ENCODE measurements around the gene TBC1D22A.

The TBC1D22A gene

DNA sequence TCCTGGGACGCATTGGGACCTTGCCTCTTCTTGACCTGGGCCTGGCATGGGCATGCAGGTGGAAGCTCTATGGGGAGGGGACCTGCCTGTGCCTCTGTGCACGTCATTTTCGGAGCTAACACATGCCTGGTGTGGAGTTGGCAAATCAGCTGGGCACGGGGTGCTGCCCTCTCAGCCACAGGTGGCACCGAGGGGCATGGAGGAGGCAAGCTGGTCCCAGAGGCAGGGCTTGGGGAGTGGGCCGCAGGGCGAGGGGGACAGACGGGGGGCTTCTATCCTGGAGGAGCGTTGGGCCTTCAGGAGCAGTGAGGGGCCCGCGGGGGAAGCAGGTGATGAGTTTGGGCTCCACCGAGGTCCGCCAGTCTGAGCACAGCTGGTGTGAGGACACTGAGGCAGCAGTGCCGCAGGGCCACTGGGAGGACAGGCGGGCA lies 362.0 kb downstream of the TBC1D22A start:
- no peak for DNase-seq (ENCODE audit: extremely low spot score)
- TF ChIP-seq, protein P1, sequence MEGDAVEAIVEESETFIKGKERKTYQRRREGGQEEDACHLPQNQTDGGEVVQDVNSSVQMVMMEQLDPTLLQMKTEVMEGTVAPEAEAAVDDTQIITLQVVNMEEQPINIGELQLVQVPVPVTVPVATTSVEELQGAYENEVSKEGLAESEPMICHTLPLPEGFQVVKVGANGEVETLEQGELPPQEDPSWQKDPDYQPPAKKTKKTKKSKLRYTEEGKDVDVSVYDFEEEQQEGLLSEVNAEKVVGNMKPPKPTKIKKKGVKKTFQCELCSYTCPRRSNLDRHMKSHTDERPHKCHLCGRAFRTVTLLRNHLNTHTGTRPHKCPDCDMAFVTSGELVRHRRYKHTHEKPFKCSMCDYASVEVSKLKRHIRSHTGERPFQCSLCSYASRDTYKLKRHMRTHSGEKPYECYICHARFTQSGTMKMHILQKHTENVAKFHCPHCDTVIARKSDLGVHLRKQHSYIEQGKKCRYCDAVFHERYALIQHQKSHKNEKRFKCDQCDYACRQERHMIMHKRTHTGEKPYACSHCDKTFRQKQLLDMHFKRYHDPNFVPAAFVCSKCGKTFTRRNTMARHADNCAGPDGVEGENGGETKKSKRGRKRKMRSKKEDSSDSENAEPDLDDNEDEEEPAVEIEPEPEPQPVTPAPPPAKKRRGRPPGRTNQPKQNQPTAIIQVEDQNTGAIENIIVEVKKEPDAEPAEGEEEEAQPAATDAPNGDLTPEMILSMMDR (IDR thresholded peaks at IDR 0.05; ENCODE audit: control extremely low read depth, extremely low read depth, low read depth, missing control alignments), result no peak
- POLR2A ChIA-PET, result no interaction called here
- CTCF ChIA-PET, result no interaction called here

DNA sequence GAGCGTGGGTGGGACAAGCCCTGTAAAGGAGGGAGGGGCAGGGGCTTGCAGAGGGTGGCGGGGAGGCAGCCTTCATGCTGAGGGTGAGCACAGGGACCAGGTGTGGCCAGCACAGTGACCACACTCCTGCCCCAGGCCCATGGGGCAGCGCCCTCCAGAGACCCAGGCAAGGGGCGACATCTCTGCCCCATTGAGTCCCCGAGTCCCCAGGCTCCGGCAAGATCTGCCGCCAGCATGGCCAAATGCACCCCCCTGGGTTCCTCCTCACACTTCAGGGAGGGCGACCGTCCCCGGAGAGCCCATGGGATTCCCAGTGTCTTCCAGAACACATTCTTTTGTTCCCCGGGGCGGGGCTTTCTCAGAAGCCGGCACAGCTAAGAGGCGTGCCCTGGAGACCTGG lies 362.5 kb downstream of the TBC1D22A start:
- TF ChIP-seq, protein P1 (IDR thresholded peaks at IDR 0.05; ENCODE audit: control extremely low read depth, extremely low read depth, low read depth, missing control alignments), result no peak
- ChIA-PET CTCF (no interaction called here), POLR2A (no interaction called here)
- no peak for DNase-seq (ENCODE audit: extremely low spot score)

GRCh38 chr22:47125603-47126002 lies 363.2 kb downstream of the TBC1D22A start:
- POLR2A ChIA-PET, result no interaction called here
- CTCF ChIA-PET, result no interaction called here
- DNase-seq (ENCODE audit: extremely low spot score), result no peak
- TF ChIP-seq, protein P1 (IDR thresholded peaks at IDR 0.05; ENCODE audit: control extremely low read depth, extremely low read depth, low read depth, missing control alignments), result no peak

DNA sequence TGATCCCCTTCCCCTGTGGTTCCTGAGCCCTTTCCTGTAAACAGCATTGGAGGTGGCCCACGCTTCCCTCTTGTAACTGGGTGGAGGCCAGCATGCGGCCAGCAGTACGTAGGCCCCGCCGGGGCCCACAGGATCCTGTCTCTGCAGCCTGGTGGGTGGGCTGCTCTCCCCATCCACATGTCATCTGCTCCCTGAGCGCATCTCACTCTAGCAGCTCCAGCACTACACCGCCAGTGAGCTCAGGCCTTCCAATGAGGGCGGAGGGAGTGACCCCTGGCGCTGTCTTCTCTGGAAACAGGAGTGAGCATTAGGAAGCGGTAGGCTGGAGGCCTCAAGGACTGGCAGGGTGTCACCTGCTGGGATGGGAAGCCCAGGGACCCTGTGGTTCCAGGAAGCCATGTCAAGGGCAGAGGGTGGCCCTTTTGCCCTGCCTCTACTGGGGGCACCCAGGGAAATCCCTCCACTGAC lies 363.9 kb downstream of the TBC1D22A start:
- CTCF ChIA-PET, result no interaction called here
- no peak for DNase-seq (ENCODE audit: extremely low spot score)
- TF ChIP-seq, protein P1 (IDR thresholded peaks at IDR 0.05; ENCODE audit: control extremely low read depth, extremely low read depth, low read depth, missing control alignments), result no peak
- POLR2A ChIA-PET, result no interaction called here

DNA sequence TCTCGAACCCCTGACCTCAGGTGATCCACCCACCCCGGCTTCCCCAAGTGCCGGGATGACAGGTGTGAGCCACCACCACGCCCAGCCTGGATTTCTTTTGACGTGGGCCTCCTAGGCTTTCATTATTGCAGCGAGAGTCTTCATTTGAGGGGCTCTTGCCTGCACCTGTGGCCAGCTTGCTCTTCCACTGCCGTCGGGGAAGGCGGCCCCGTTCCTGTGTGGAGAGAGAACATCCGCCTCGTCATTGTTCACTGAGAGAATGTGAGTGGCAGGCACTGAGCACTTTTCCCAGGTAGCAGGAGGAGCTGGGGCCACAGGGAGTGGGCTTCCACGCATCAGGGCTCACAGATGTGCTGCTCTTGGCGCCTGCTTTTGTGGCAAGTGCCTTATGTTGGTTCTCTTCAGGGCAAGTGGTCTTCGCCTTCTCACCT lies 365.0 kb downstream of the TBC1D22A start:
- no peak for DNase-seq (ENCODE audit: extremely low spot score)
- TF ChIP-seq, protein P1 (IDR thresholded peaks at IDR 0.05; ENCODE audit: control extremely low read depth, extremely low read depth, low read depth, missing control alignments), result no peak
- ChIA-PET POLR2A (interaction anchor here (0.7 kb wide), 1 partner anchor 117 kb away, joined by 4 read pairs; no protein-coding TSS in a partner anchor), CTCF (interaction anchor here (0.7 kb wide), 1 partner anchor 39 kb away, joined by 3 read pairs; no protein-coding TSS in a partner anchor)

GRCh38 chr22:47128216-47128615 lies 365.8 kb downstream of the TBC1D22A start:
- CTCF ChIA-PET, result no interaction called here
- POLR2A ChIA-PET, result no interaction called here
- DNase-seq (ENCODE audit: extremely low spot score), result no peak
- TF ChIP-seq, protein P1 (IDR thresholded peaks at IDR 0.05; ENCODE audit: control extremely low read depth, extremely low read depth, low read depth, missing control alignments), result no peak
